C4-2B (cell line): ENCODE measurements around the gene CREB3.

ENCODE experiments used
- CTCF ChIP-seq: fragments of 450-650 bp; conservative IDR thresholded peaks from 2 replicates; pipeline ENCODE4 v1.5.1; 2017; ENCODE audit warnings: mild to moderate bottlenecking
- ZFX ChIP-seq: fragments of 450-650 bp; IDR thresholded peaks from 2 replicates; pipeline ENCODE4 v1.6.1; 2017

DNA sequence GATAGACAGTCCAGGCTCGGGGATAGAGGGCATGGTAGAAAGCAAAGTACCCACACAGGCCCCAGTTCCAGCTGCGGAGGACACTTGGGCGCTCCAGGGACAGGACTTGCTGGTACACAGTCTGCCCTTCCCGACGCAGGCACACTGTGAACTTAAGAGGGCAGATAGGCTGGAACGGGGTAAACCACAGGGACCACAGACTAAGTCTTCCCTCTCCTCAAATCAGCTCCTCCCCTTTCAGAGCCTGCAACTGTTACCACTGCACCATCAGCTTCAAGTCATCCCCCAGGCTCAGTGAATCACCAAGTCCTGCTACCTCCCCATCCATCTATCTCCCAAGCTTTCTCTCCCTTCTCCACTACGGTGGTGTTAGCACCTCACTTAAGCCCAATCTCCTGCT, 9.3 kb downstream of the CREB3 start:
- TF ChIP-seq CTCF (no peak), ZFX (no peak)
